HG02759 (cell line): ENCODE results near the gene ZNF385B.

Experiments
- ATAC-seq: cut with Tn5 transposase; IDR thresholded peaks from one replicate; pipeline ENCODE4 v1.9.1; 2021; ENCODE audit warnings: mild to moderate bottlenecking, moderate library complexity; ENCODE audit not compliant: unreplicated experiment

The ZNF385B gene

GRCh38 chr2:179686718-179687342 lies 174.6 kb downstream of the ZNF385B start:
- ATAC-seq: no peak

- ATAC-seq: no peak
Measured at GRCh38 chr2:179686069-179686468, 175.3 kb downstream of the ZNF385B start.

GRCh38 chr2:179685146-179685545 lies 176.3 kb downstream of the ZNF385B start:
- no peak for ATAC-seq

- ATAC-seq: no peak
Measured at GRCh38 chr2:179682756-179683155, 178.7 kb downstream of the ZNF385B start.

- no peak for ATAC-seq
Measured at GRCh38 chr2:179677746-179678505, 183.5 kb downstream of the ZNF385B start.

- ATAC-seq: no peak
Measured at GRCh38 chr2:179677077-179677688, 184.2 kb downstream of the ZNF385B start.

- no peak for ATAC-seq
Measured at GRCh38 chr2:179675435-179675834, 186.0 kb downstream of the ZNF385B start.

- no peak for ATAC-seq
Measured at GRCh38 chr2:179671043-179671981, 190.1 kb downstream of the ZNF385B start.

- ATAC-seq: no peak
Measured at GRCh38 chr2:179669196-179669595, 192.2 kb downstream of the ZNF385B start.

GRCh38 chr2:179664972-179665812 lies 196.2 kb downstream of the ZNF385B start:
- no peak for ATAC-seq

GRCh38 chr2:179661986-179662385 lies 199.4 kb downstream of the ZNF385B start:
- ATAC-seq: no peak

GRCh38 chr2:179657068-179657595 lies 204.3 kb downstream of the ZNF385B start:
- no peak for ATAC-seq

- no peak for ATAC-seq
Measured at GRCh38 chr2:179655627-179656026, 205.8 kb downstream of the ZNF385B start.

GRCh38 chr2:179654806-179655205 lies 206.6 kb downstream of the ZNF385B start:
- no peak for ATAC-seq

GRCh38 chr2:179652296-179652695 lies 209.1 kb downstream of the ZNF385B start:
- no peak for ATAC-seq

GRCh38 chr2:179650420-179650819 lies 211.0 kb downstream of the ZNF385B start:
- ATAC-seq: no peak

GRCh38 chr2:179646862-179647587 lies 214.4 kb downstream of the ZNF385B start:
- ATAC-seq: no peak

GRCh38 chr2:179646173-179646769 lies 215.1 kb downstream of the ZNF385B start:
- ATAC-seq: no peak

GRCh38 chr2:179645047-179645446 lies 216.4 kb downstream of the ZNF385B start:
- no peak for ATAC-seq
